ENCODE results near the gene GSK3B.
"Not testable (repeated sequence)": the region's sequence is repeated elsewhere in the genome, so short reads cannot be mapped to it uniquely, and the experiment has no call there.

GSK3B gene

DNA sequence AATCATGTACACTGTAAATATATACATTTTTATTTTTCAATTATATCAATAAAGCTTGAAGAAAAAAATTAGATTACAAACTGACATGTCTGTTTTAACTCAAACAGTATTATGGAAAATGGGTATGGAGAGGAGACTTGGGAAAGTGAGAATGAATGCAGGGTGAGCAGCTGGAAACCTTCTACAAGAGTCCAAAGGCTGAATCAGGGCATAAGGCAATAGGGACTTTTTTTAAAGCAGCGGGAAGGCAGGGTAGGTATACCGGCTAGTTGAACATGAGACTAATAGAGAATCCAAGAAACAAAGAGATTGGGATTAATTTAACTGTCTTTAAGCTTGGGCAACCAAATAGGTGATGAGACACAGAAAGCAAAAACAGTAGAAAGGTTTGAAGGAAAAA, 167.1 kb downstream of the GSK3B start:
- no peak for DNase-seq

DNA sequence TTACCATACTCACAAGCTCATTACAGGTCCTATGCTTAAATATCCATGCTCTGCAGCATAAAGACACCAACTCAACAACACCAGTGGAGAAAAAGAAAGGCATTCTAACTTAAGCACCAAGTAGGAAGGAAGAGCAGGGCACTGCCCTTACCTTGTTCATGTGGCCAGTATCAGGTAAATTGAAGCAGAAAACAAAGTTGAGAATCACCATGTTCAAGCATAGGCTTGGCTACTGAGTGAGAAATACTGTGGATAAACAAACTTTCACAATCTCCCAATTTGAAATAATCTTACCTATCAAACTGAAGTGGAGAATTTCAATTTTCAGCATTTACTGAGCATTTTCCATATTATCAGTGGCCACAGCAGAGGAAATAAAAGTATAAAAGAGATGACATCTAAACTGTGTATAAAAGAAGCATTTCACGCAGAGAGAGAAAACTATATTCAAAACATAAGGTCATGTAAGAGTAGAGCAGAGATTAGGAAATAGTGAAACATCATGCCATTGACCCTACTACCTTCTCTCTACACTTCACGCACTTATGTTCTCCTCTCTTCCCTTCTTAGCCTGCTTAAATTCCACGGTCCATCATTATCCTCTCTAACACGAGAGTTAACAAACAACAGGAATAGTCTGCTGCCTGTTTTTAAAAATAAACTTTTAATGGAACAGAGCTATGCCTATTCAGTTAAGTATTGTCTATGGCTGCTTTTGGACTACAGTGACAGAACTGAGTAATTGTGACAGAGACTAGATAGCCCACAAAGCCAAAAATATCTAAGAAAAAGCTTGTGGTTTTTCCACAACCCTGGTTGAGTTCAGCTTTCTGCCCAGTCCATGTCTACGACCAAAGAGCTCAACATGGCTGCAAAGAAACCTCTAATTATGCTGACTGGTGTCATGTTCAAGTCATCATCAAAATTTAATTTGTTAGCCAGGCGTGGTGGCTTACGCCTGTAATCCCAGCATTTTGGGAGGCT, 169.8 kb downstream of the GSK3B start:
- DNase-seq, result no peak

DNA sequence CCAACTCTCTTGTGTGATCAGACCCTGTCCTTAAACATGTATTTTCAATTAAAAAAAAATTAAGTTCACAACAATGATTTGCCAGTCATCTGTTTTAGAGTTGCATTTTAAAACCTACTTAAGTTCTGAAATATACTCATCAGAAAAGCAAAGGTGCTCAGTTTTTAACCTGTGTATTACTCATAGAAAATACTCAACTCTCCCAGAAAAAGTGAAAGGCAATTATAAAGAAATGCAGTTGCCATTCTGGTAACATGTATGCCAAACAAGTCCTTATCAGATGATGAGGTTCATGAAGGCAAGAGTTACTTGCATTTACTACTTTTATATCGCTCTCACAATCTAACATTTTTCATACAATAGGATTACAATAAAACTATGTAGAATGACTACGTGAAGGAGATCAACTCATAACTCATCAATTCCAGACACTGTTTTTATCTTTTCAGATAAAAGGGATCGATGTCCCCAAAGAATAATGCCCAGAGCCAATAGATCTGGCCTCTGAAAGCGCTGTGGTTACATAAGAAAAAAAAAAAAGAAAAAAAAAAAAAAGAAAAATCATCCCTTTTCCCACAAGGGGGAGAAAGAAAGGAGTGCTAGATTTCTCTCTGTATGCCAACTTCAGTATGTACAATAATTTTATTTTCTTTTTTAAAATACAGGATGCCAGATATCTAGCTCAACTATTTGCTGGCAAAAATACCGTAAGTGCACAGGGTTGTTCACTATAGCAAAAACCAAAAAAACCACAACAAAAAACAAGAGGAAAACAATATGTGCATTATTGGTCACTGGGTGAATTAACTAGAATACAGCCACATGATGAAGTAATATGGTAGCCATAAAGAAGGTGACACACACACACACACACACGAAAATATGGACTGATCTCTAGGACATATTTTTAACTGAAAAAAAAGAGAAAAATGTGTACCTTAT, 175.0 kb downstream of the GSK3B start:
- DNase-seq, result no peak

DNA sequence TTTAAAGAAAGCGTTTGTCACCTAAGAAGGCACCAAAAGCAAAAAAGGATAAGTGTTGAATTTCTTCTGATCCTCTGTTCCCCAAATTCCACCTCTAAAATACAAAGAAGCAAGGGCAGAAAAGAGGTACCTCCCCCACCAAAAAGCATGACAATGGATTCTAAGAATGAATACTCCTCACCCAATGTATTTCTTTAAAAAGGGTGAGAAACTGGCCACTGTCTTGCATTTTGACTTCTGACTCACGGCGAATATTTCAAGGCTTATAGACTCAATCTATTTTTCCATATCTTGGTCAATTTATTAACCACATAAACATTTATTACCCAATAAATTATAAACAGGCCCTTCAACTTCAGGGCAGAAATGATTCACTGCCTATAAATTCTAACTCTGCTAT, 181.2 kb downstream of the GSK3B start:
- no peak for DNase-seq

DNA sequence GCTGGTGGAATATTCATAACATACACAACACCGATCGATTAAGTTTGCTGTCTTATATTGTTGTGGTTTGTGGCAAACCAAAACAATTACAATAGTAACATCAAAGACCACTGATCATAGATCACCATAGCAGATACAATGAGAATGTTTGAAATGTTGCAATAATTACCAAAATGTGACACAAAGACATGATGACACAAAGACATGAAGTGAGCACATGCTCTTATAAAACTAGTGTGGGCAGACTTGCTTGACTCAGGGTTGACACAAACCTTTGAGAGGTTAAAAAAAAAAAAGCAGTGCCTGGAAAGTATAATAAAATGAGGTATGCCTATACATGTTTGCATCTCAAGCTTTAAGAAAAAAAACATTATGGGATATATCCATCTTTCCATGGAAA, 182.0 kb downstream of the GSK3B start:
- DNase-seq, result no peak

DNA sequence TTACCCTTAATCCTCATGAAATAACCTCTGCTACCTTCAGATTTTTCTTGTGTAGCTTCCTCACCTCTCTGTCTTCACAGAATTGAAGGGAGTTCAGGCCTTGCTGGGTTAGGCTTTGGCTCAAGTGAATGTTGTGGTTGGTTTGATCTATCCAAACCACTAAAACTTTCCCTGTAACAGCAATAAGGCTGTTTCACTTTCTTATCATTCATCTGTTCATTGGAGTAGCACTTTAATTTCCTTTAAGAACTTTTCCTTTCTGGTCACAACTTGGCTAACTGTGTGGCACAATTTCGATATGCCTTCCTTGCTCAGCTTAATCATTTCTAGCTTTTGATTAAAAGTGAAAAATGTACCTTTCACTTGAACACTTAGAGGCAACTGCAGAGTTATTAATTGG, 182.5 kb downstream of the GSK3B start:
- DNase-seq, result no peak

DNA sequence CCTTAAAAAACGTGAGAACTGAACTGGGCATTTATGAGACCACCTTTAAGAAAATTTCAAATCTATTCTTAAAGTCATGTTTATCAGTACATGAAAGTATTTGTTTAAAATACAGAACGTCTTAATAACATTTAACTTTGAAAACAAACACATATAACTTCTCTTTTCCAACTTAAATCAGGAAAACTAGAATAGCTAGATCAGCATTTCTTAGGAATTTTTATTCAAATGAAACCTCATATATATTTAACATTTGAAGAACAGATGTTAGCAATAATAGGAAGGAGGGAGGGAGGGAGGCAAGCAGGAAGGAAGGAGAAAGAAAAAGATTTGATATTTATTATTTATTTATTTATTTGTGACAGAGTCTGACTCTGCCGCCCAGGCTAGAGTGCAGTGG, 192.2 kb downstream of the GSK3B start:
- DNase-seq, result no peak

DNA sequence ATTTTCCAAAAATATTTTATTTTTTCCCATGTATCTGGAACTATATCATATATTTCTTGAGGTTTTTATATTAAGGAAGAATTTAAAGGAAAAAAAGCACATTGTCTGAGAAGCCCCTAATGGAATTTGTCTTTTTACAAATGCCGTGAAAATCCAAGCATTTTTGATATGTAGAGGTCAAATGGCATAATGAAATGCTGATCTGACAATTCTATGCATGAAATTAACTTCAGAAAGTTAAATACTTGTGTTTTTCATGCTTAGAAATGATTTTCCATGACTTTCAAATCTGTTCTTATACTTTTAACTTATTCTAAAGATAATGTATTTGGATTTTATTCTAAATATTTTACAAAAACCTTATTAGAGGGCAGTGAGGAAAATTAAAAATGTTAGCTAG, 193.1 kb downstream of the GSK3B start:
- DNase-seq, result no peak

DNA sequence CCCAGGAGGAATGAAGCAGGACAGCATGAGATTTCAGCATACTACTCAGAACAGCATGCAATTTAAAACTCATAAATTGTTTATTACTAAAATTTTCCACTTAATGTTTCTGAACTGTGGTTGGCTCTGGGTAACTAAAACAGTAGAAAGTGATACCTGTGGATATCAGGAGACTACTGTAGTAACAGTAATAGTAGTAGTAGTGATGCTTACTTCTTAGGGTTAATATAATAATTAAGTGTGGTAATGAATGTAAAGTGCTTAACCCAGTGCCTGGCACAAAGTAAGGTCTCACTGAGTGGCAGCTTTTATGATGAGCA, 195.1 kb downstream of the GSK3B start:
- no peak for DNase-seq

DNA sequence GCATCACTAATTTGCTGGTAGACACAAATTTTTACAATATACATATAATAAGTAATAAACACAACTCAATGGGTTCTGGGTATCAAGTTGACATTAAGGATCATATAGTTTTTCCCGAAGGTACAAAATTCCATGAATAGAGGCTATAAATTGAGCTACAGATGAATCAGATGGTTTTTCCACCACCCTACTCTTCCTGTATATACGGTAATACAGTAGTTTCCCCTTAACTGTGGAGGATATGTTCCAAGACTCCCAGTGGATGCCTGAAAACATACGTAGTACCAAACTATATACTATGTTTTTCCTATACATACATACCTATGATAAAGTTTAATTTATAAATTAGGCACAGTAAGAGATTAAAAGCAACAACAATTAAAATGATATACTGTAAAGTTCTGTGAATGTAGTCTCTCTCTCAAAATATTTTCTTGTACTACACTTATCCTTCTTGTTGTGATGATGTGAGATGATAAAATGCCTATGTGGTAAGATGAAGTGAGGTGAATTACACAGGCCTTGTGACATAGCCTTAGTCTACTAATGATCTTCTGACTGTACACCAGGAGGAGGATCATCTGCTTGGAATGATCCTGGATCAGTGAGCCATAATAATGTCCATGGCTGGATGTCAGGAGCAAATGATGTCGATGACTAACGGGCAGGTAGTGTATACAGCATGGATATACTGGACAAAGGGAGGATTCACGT, 195.6 kb downstream of the GSK3B start:
- DNase-seq, result no peak

DNA sequence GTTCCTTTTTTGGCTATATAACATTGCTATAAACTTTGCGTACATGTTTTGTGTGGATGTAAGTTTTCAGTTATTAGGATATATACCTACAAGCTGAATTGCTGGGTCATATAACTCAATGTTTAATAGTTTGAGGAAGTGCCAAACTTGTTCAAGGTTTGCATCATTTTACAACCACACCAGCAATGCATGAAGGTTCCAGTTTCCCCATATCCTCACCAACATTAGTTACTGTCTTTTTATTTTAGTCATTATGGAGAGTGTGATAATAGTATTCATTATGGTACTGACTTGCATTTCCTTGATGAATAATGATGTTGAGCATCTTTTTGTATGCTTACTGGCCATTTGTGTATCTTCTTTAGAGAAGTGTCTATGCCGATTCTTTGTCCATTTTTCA, 200.1 kb downstream of the GSK3B start:
- DNase-seq, result no peak

DNA sequence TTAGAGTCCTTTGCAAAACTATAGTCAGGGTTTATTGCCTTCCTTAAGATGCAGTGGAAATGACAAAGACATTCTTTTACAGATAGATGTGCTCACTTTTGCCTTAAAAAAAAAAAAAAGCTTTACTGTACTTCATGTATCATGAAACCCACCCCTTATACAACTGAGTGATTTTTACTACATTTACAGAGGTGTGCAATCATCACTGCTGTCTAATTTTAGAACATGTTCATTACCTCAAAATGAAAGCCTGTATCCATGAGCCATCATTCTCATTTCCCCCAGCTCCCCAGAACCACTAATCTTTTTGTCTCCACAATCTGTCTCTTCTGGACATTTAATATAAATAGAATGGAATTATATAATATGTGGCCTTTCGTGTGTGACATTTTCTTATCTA, 200.5 kb downstream of the GSK3B start:
- DNase-seq, result no peak

DNA sequence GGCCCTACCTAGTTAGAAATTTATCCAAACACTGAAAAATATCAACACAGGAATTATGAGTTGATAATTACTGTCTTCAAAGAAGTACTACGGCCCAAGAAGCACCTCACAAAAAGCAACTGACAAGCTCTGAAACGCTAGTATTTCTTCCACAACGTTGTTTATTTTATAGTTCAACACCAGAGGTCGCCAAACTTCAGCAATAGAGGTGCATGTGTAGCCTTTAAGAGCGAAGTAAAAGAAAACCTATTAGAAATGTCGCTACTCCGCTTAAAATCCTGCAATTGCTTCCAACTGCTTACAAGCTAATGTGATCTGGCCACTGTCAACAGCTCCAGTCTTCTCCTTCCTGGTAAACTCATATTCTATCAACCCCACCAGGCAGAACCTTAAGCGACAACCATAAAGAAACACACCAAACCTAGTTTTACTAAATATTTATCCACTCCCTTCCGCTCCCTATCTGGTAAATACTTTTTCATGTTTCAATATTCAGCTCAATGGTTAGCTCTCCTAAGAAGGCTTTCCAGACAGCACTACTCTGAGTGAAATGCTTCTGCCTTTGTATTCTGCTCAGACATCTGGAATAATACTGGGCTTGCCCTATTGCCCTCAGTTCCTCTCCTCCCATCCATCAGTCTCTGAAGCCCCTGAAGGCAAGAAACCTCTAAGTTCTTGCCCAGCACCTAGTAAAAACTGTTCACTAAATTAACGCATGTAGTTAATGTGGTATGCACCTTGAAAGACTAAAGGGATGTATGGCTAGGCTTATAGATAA, 202.1 kb downstream of the GSK3B start:
- DNase-seq, result peak; percentile 33

DNA sequence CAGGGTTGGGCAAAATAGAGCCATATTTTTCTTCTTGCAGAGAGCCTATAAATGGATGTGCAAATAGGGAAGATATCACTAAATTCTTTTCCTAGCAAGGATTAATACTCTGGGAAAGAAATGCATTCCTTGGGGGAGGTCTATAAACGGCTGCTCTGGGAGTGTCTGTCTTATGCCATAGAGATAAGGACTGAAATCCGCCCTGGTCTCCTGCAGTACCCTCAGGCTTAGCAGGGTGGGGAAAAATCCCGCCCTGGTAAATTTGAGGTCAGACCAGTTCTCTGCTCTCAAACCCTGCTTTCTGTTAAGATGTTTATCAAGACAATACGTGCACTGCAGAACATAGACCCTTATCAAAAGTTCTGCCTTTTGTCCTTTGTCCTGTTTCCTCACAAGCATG, 205.6 kb downstream of the GSK3B start:
- not testable (repeated sequence) for DNase-seq

DNA sequence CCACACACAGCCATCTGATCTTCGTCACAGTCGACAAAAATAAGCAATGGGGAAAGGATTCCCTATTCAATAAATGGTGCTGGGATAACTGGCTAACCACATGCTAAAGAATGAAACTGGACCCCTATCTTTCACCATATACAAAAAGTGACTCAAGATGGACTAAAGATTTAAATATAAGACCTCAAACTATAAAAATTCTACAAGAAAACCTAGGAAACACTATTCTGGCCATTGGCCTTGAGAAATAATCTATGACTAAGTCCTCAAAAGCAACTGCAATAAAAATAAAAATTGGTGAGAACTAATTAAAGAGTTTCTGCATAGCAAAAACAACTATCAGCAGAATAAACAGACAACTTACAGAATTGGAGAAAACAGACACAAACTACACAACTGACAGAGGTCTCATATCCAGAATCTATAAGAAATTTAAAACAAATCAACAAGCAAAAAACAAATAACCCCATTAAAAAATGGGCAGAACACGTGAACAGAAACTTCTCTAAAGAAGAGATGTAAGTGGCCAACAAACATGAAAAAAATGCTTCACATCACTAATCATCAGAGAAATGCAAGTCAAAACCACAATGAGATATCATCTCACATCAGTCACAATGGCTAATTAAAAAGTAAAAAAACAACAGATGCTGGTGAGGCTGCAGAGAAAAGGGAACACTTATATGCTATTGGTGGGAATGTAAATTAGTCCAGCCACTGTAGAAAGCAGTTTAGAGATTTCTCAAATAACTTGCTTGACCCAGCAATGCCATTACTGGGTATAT, 208.3 kb downstream of the GSK3B start:
- no peak for DNase-seq

DNA sequence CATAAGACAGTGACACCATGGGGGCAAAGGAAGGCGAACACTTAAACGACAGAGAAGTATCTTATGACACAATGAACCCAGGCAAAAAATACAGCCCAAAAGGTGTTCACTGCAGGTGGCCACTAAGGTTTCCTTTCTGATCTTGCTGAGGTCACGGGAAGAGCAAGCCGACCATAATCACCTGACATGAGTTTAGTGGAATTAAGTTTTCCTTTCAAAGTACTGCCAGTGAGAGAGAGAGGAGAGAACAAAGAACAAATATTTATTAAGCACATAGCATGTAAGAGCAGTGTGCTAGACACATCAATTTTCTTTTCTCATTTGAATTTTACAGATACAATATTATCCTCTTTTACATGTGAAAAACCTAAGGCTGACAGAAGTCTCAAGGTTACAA, 210.1 kb downstream of the GSK3B start:
- DNase-seq, result no peak

DNA sequence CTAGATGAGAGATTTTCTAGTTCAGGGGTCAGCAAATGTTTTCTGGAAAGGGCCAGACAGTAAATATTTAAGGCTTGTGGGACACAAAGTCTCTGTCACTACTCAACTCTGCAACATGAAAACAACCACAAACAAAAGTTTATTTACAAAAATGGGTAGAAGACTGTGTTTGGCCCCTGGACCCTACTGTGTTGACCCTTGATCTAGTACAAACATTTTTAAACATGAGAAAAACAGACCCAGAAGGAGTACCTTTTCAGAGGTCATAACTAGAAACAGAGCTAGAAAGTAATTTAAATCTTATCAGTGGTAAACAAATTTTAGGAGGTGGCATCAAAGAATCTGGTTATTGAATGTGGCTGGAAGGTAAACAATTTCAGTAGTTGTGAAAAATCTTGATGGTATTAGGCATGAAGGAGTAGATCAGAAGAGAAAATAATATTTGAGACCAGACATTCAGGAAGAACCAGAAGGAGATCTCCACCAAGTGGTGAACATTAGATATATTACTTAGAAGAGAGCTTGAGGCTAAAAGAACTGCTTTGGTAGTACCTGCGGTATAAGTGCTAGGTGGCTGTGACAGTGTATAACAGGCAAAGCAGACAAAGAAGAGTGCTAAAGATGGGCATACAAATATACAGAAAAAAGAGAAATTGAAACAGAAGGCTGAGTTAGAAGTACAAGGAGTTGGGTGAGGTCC, 210.6 kb downstream of the GSK3B start:
- DNase-seq, result no peak

DNA sequence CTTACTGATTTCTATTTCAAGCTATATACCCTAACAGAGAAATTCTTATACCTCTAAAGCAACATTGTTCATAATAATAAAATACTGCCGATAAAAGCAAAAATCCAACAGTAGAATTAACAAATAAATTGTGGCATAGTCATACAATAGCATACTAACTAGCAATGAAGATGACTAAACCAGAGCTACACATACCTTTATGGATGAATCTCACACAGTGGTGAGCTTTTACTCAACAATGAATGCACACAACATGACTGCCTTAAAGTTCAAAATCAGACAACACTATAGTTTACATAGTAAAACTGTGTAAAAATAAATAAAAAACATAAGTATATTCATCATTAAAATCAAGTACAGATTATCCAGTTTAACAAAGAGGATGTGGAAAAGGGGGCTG, 213.3 kb downstream of the GSK3B start:
- no peak for DNase-seq

DNA sequence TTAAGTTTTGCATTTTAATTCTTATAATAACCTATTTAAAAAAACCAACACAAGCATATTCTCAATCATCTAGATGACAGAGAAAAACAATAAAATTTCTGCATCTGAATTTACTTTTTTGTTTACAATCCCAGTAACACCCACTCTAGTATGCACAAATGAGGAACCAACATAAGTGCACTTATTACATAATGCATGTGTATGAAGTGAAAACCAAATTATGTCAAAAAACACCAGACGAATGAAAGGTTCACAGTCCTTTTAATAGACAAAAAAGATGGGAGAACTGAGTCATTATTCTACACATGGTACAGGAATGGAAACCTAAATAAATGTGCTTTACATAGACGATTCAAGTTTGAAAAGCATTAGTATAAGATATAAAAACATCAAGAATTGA, 220.6 kb downstream of the GSK3B start:
- DNase-seq, result no peak

DNA sequence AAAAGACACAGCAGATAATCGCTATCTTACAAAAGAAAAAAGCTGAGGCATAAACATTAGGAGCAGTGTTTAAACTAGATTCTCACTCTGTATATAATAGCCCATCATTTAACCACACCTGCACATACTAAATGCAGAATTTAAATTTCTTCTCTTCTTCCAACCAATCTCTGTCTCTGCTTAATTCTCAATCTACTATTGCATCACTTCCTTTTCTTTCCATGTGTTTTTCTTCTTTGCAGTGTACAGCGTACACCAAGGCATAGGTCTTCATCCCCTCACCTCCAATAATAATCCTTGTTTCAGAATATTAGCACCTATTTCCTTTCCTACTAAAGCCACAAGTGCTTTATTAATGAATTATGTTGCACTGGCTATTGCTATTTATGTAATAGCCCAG, 221.5 kb downstream of the GSK3B start:
- no peak for DNase-seq

DNA sequence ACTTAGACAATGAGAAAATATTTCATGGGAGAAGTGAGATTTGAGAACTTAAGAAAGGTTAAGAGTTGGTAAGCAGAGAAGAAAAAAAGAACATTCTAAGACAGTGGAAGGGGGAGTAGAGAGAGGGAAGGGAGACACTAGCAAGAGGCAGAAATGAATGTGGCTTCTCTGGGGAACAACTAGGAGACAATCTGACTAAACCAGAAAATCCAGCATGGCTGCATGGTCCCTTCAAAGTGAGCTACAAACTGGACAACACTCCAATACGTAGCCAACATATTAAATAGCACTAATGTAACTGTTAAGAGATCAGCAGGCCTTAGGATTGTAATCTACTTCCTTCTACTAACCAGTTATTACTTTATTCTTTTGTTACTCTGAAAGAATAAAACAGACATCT, 222.7 kb downstream of the GSK3B start:
- no peak for DNase-seq
